SK-N-MC (cell line): ENCODE measurements around the gene VPS35L.

Source experiments
- EZH2 ChIP-seq: fragments of 200-600 bp; sonication (generic); IDR thresholded peaks from one replicate; pipeline ENCODE4 v1.6.1; 2017; ENCODE audit warnings: antibody characterized with exemption
- FOXP2 ChIP-seq: optimal IDR thresholded peaks from 2 replicates; pipeline ENCODE3; 2011; ENCODE audit warnings: mild to moderate bottlenecking, moderate library complexity; ENCODE audit not compliant: insufficient read depth; ENCODE audit errors: extremely low read length, control extremely low read depth
- POLR2AphosphoS5 ChIP-seq: IDR thresholded peaks from 2 replicates; pipeline ENCODE4 v1.6.1; 2012; ENCODE audit warnings: mild to moderate bottlenecking, low read depth, low read length, borderline replicate concordance

DNA sequence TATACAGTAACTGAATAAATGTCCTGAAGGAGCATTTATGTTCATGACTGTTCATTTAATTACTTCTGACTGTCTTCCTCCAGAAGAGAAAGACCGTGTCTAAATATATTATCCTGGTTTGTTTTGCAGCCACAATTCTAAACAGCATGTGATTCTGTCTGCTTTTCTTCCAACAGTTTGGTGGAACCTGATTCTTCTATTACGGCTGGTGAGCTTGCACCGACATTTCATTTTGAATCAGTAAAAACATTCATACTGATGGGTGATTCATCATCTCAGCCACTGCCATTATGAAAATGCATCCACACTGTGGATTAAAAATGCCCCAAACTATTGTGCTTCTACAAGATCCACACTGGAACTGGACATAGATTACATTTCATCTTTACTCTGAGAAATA is 145.6 kb downstream of the VPS35L start:
- TF ChIP-seq EZH2: no peak
- TF ChIP-seq POLR2AphosphoS5: no peak
- TF ChIP-seq FOXP2: no peak
